ENCODE measurements around the gene SFRP5.

GRCh38 chr10:97718178-97718577 lies 53.6 kb downstream of the SFRP5 start:
- TF ChIP-seq CTCF (IDR thresholded peaks at IDR 0.05), result no peak
- TF ChIP-seq EZH2 (IDR thresholded peaks at IDR 0.05; ENCODE audit: borderline replicate concordance, insufficient read depth, low read depth, low read length, poor library complexity, severe bottlenecking), result no peak
